Tibial nerve (tissue), 4 donors: Measurements from ENCODE around the gene PITPNM1. TPM values are rescaled to one million over a fixed set of nuclear protein-coding genes. Genes with fewer than 3 reads are reported as not detected.
A peak's percentile ranks its signal among the peaks of the same experiment; 100 is the strongest.

Experiments
- DNase-seq, 2 donors: peaks; one replicate each; pipeline ENCODE4 v3.0.0-alpha.2; 2019; ENCODE audit warnings: low spot score in 2 of 2
- H3K27ac ChIP-seq, 4 donors: fragments of 200-600 bp; sonication (generic) in 3 of 4; one replicate each; pipeline ENCODE4 v1.5.1; 2017 to 2019; ENCODE audit warnings: mild to moderate bottlenecking in 1 of 4
- H3K27me3 ChIP-seq, 2 donors: fragments of 200-600 bp; sonication (generic) in 1 of 2; one replicate each; pipeline versions ENCODE4 v1.5.1 to v1.6.0; 2017 to 2019
- H3K36me3 ChIP-seq, 3 donors: fragments of 200-600 bp; sonication (generic); one replicate each; pipeline ENCODE4 v1.5.1; 2018 to 2019
- H3K4me1 ChIP-seq, 4 donors: fragments of 200-600 bp; sonication (generic) in 3 of 4; one replicate each; pipeline ENCODE4 v1.5.1; 2017 to 2019
- H3K4me3 ChIP-seq, 4 donors: fragments of 200-600 bp; sonication (generic) in 3 of 4; one replicate each; pipeline ENCODE4 v1.5.1; 2017 to 2019; ENCODE audit warnings: mild to moderate bottlenecking in 1 of 4, moderate library complexity in 1 of 4
- H3K9me3 ChIP-seq, 4 donors: fragments of 200-600 bp; sonication (generic) in 3 of 4; one replicate each; pipeline ENCODE4 v1.5.1; 2017 to 2019
- EP300 ChIP-seq, 2 donors: sonication (generic); formaldehyde crosslinking; IDR thresholded peaks; one replicate each; pipeline ENCODE4 v1.6.1; 2017; ENCODE audit warnings: antibody characterized with exemption in 2 of 2, mild to moderate bottlenecking in 1 of 2
- POLR2A ChIP-seq, 2 donors: fragments of 450-650 bp; IDR thresholded peaks; one replicate each; pipeline ENCODE4 v1.6.1; 2017; ENCODE audit warnings: antibody characterized with exemption in 2 of 2, mild to moderate bottlenecking in 2 of 2, moderate library complexity in 2 of 2
- WGBS, 2 donors: methylation state at CpG; one replicate each; pipeline ENCODE4 v1.1.5; 2018; 5-methylcytosine and 5-hydroxymethylcytosine counted together
- total RNA-seq, 4 donors: library from RNA; depleted of rRNA; stranded (reverse); fragments of >200 nt; gene quantifications; one replicate each; pipeline ENCODE4 v1.1.0, GENCODE V29; 2016
- TF ChIP-seq, protein P1 (sequence below), 5 experiments: fragments of 200-600 bp in 3 of 5; fragments of 450-650 bp in 2 of 5; sonication (generic) in 3 of 5; IDR thresholded peaks; one replicate each; pipeline ENCODE4 v1.5.1; 2016 to 2019; ENCODE audit warnings: antibody characterized with exemption in 5 of 5, mild to moderate bottlenecking in 3 of 5, moderate library complexity in 2 of 5

Gene PITPNM1
- total RNA-seq, 4 donors from 2014 or later: 22.8 to 69.6 (median 38.6) TPM

DNA sequence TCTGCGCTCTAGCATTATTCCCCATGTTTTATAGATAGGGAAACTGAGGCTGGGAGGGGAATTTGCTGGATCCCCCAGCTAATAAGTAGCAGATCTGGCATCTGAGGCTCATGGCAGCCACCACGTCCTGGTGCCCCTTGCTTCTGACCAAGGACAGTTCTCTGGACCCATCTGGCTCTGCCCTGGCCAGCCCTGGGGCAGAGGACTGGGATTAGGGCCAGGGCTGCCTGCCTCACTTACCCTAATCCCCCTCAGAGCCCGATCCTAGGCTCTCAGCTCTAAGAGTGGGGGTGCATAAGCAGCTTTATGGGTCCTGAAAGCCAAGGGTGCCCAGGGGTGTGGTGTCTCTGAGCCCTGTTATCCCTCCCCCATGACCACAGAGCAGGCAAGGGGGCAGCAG, 50.1 kb downstream of the PITPNM1 start, which contains the start of gene CABP4:
Gene CABP4 (plus strand): TSS at position 301 of the 400 bp plus-strand sequence. CDS start 70 bp downstream, at position 371.
- H3K4me3 ChIP-seq: no peak within 1 kb of the TSS
- 93 to 98% methylated on average over 3 of the region's 3 CpGs for whole genome bisulfite sequencing, 2 donors
- DNase-seq: no peak
- no peaks in the 10 kb centered on the region for H3K27me3 ChIP-seq
- no peaks in the 10 kb centered on the region for H3K36me3 ChIP-seq
- H3K27ac ChIP-seq: no peak within 1 kb of the TSS
- peaks cover 0 to 5% (median 0%) of the 10 kb centered on the region in 4 donors for H3K4me1 ChIP-seq
- no peaks in the 10 kb centered on the region for H3K9me3 ChIP-seq
- TF ChIP-seq, protein P1, sequence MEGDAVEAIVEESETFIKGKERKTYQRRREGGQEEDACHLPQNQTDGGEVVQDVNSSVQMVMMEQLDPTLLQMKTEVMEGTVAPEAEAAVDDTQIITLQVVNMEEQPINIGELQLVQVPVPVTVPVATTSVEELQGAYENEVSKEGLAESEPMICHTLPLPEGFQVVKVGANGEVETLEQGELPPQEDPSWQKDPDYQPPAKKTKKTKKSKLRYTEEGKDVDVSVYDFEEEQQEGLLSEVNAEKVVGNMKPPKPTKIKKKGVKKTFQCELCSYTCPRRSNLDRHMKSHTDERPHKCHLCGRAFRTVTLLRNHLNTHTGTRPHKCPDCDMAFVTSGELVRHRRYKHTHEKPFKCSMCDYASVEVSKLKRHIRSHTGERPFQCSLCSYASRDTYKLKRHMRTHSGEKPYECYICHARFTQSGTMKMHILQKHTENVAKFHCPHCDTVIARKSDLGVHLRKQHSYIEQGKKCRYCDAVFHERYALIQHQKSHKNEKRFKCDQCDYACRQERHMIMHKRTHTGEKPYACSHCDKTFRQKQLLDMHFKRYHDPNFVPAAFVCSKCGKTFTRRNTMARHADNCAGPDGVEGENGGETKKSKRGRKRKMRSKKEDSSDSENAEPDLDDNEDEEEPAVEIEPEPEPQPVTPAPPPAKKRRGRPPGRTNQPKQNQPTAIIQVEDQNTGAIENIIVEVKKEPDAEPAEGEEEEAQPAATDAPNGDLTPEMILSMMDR (IDR thresholded peaks at IDR 0.05): no peak
- TF ChIP-seq EP300 (IDR thresholded peaks at IDR 0.05) (no peak), POLR2A (IDR thresholded peaks at IDR 0.05) (no peak)

GRCh38 chr11:67453816-67454732, 51.1 kb downstream of the PITPNM1 start:
- Histone ChIP-seq H3K36me3 (no peaks in the 10 kb centered on the region), H3K9me3 (no peaks in the 10 kb centered on the region), H3K27ac (no peak overlapping the region), H3K27me3 (no peaks in the 10 kb centered on the region), H3K4me3 (no peak overlapping the region), H3K4me1 (no peaks in the 10 kb centered on the region)
- 81 to 91% methylated on average over 14 to 17 of the region's 21 CpGs for WGBS, 2 donors
- no peak for DNase-seq
- TF ChIP-seq EP300 (IDR thresholded peaks at IDR 0.05) (no peak), POLR2A (IDR thresholded peaks at IDR 0.05) (no peak)
- TF ChIP-seq, protein P1 (IDR thresholded peaks at IDR 0.05): no peak

GRCh38 chr11:67452141-67452952, 52.8 kb downstream of the PITPNM1 start, which contains the start of gene GPR152:
Gene GPR152 (minus strand): TSS chr11:67452729. CDS start chr11:67452724, 5 bp downstream.
- 79 to 81% methylated on average over 20 to 33 of the region's 33 CpGs for WGBS, 2 donors
- no peaks in the 10 kb centered on the region for H3K27me3 ChIP-seq
- TF ChIP-seq POLR2A (IDR thresholded peaks at IDR 0.05): no peak
- no peak for TF ChIP-seq EP300 (IDR thresholded peaks at IDR 0.05)
- TF ChIP-seq, protein P1 (IDR thresholded peaks at IDR 0.05): no peak
- peak within 1 kb of the TSS in 1 of 4 donors; percentile 8 for H3K4me3 ChIP-seq
- H3K4me1 ChIP-seq: no peaks in the 10 kb centered on the region
- DNase-seq: no peak
- no peaks in the 10 kb centered on the region for H3K9me3 ChIP-seq
- peak within 1 kb of the TSS in 1 of 4 donors; percentile 27 for H3K27ac ChIP-seq
- H3K36me3 ChIP-seq: no peaks in the 10 kb centered on the region

DNA sequence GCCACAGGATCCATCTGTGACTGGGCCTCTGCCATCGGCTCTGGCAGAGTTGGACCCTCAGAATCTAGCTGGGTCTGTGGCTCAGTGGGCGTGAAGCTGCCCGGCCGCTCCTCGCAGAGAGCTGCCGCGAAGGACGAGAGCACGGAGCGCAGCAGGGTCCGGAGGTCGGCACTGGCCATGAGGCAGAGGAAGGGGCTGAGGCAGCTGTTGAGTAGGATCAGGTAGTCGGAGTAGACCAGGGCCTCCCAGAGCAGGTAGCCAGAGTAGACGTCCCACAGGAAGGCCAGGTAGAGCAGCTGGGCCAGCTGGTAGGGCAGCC, 53.5 kb downstream of the PITPNM1 start:
- no peaks in the 10 kb centered on the region for H3K4me1 ChIP-seq
- 88 to 92% methylated on average over 13 to 14 of the region's 14 CpGs for whole genome bisulfite sequencing, 2 donors
- H3K27me3 ChIP-seq: no peaks in the 10 kb centered on the region
- TF ChIP-seq, protein P1 (IDR thresholded peaks at IDR 0.05): no peak
- TF ChIP-seq POLR2A (IDR thresholded peaks at IDR 0.05) (no peak), EP300 (IDR thresholded peaks at IDR 0.05) (no peak)
- no peak overlapping the region for H3K4me3 ChIP-seq
- no peaks in the 10 kb centered on the region for H3K9me3 ChIP-seq
- no peak overlapping the region for H3K27ac ChIP-seq
- no peak for DNase-seq
- H3K36me3 ChIP-seq: no peaks in the 10 kb centered on the region
